Panc1 (cell line): ENCODE measurements around the gene PDXDC1. TPM values are rescaled to one million over a fixed set of nuclear protein-coding genes. Genes with fewer than 3 reads are reported as not detected.
A peak's percentile ranks its signal among the peaks of the same experiment; 100 is the strongest.
"Not testable (repeated sequence)": the region's sequence is repeated elsewhere in the genome, so short reads cannot be mapped to it uniquely, and the experiment has no call there.

ENCODE experiments used
- ATAC-seq: fragments of 200-7000 bp; cut with Tn5 transposase; 2 replicates; pipeline ENCODE4 v1.9.1; 2020; ENCODE audit warnings: mild to moderate bottlenecking, moderate library complexity
- BruUV-seq: library from RNA; stranded (reverse); fragments of 400-500 nt; replicated peaks from 2 replicates; lab custom pipeline; 2021; lab: Mats Ljungman, UMichigan
- CTCF ChIA-PET: fragments of 300-600 bp; sonication (Branson Sonifier 250); formaldehyde crosslinking; loops from one replicate; lab custom pipeline; 2022; ENCODE audit warnings: antibody characterized with exemption; lab: Charles Lee
- POLR2A ChIA-PET: fragments of 300-600 bp; sonication (Branson Sonifier 250); formaldehyde crosslinking; loops from one replicate; lab custom pipeline; 2022; ENCODE audit warnings: antibody characterized with exemption; lab: Charles Lee
- DNase-seq: peaks from one replicate; pipeline ENCODE4 v3.0.0-alpha.2; 2010; ENCODE audit warnings: low read depth, low spot score
- H3K27ac ChIP-seq: 2 replicates; pipeline ENCODE4 v1.5.1; 2011; ENCODE audit warnings: mild to moderate bottlenecking, low read length, inconsistent platforms
- H3K27me3 ChIP-seq: fragments of 200-500 bp; sonication (Bioruptor generic); 2 replicates; pipeline ENCODE4 v1.6.0; 2014; ENCODE audit warnings: low read length, inconsistent platforms; ENCODE audit not compliant: control insufficient read depth, insufficient read depth
- H3K36me3 ChIP-seq: fragments of 200-500 bp; sonication (Bioruptor generic); 2 replicates; pipeline ENCODE4 v1.5.1; 2014; ENCODE audit warnings: inconsistent platforms, mild to moderate bottlenecking, low read length, moderate library complexity; ENCODE audit not compliant: control insufficient read depth, insufficient read depth
- H3K4me1 ChIP-seq: 2 replicates; pipeline ENCODE4 v1.5.1; 2011; ENCODE audit warnings: inconsistent platforms, mild to moderate bottlenecking, low read length, moderate library complexity; ENCODE audit not compliant: control insufficient read depth, insufficient read depth
- H3K4me3 ChIP-seq, 2 experiments: 2 replicates each; pipeline ENCODE4 v1.5.1; 2011 to 2012; ENCODE audit warnings: low read depth in 2 of 2, low read length in 2 of 2, mild to moderate bottlenecking in 2 of 2, inconsistent platforms in 1 of 2, moderate library complexity in 1 of 2
- H3K9me3 ChIP-seq: fragments of 200-500 bp; sonication (Bioruptor generic); 2 replicates; pipeline ENCODE4 v1.5.1; 2014; ENCODE audit warnings: low read depth, mild to moderate bottlenecking, inconsistent platforms, low read length, moderate library complexity; ENCODE audit not compliant: control insufficient read depth, insufficient read depth
- in situ Hi-C: cut with HindIII; loops from 2 replicates; pipeline ENCODE4 v1.10.0; 2016; ENCODE audit warnings: low sequenced_read_pairs, low pct_unique_long_range_greater_than_20kb
- intact Hi-C: fragments of 100-400 bp; cut with micrococcal nuclease; formaldehyde crosslinking; loops from one replicate; pipeline ENCODE4 v1.10.0; 2022; ENCODE audit not compliant: unreplicated experiment
- total RNA-seq: library from RNA; stranded (reverse); gene quantifications from one replicate; pipeline ENCODE4 v1.2.1, GENCODE V29; 2021; ENCODE audit not compliant: unreplicated experiment

PDXDC1 gene
- total RNA-seq, 1 experiment from 2014 or later: 103 TPM

DNA sequence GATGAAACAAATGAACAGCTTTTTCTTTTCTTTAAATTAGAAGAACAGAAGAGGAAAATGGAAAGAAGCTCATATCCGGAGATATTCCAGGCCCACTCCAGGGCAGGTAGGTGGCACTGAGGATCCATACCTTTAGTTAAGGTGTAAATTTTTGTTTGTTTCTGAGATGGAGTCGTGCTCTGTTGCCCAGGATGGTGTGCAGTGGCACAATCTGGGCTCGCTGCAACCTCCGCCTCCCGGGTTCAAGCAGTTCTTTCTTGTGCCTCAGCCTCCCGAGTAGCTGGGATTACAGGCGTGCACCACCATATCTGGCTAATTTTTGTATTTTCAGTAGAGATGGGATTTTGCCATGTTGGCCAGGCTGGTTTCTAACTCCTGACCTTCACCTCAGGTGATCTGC lies 23.5 kb downstream of the PDXDC1 start:
- H3K9me3 ChIP-seq, DNase-seq, H3K36me3 ChIP-seq, H3K4me1 ChIP-seq, BruUV-seq, ATAC-seq, H3K27me3 ChIP-seq, intact Hi-C loops, POLR2A ChIA-PET, in situ Hi-C loops, H3K27ac ChIP-seq, CTCF ChIA-PET, H3K4me3 ChIP-seq: not testable (repeated sequence)

DNA sequence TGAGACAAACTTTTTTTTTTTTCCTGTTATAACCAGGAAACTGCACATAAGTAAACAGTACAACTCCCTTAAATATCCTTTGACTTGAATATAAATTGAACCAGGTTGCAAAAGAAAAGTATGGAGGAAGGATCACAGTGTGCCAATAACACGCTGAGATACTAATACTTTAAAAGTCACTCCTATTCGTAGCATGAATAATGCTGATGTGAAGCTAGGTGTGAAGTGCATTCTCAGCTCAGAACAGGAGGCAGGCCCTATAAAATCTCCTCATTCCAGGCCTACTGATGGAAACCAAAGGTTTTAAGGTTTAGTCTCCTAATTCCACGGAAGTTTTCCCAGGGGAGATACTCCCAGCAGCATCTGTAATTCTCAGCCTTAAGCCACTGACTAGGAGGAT lies 25.0 kb downstream of the PDXDC1 start:
- BruUV-seq: TSS peak; percentile 35
- H3K9me3 ChIP-seq, in situ Hi-C loops: not testable (repeated sequence)

DNA sequence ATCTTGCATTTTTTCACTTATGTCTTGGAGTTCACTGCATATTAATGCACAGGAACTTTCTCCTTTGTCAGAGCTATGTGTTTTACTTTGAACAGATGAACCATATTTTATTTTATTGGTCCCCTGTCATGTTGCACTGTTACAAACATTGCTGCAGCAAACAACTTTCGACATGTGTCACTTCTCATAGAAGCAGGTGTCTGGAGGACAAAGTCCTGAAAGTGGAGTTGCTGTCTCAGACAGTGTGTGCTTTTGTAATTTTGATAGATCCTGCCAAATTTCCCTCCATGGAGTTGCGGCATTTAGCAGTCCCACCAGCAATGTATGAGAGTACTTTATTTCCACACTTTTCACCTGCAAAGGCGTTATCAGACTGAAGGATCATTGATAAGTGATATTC lies 27.6 kb downstream of the PDXDC1 start:
- POLR2A ChIA-PET, ATAC-seq, DNase-seq, H3K9me3 ChIP-seq, H3K4me3 ChIP-seq, H3K27ac ChIP-seq, H3K36me3 ChIP-seq, intact Hi-C loops, H3K4me1 ChIP-seq, CTCF ChIA-PET, H3K27me3 ChIP-seq, in situ Hi-C loops: not testable (repeated sequence)
- BruUV-seq: TSS peak; percentile 4

More for the DNA sequence above, 25.0 kb downstream of the PDXDC1 start:
- ATAC-seq, intact Hi-C loops, H3K4me1 ChIP-seq, H3K4me3 ChIP-seq, H3K27me3 ChIP-seq, H3K27ac ChIP-seq, POLR2A ChIA-PET, CTCF ChIA-PET, H3K36me3 ChIP-seq, DNase-seq: not testable (repeated sequence)

DNA sequence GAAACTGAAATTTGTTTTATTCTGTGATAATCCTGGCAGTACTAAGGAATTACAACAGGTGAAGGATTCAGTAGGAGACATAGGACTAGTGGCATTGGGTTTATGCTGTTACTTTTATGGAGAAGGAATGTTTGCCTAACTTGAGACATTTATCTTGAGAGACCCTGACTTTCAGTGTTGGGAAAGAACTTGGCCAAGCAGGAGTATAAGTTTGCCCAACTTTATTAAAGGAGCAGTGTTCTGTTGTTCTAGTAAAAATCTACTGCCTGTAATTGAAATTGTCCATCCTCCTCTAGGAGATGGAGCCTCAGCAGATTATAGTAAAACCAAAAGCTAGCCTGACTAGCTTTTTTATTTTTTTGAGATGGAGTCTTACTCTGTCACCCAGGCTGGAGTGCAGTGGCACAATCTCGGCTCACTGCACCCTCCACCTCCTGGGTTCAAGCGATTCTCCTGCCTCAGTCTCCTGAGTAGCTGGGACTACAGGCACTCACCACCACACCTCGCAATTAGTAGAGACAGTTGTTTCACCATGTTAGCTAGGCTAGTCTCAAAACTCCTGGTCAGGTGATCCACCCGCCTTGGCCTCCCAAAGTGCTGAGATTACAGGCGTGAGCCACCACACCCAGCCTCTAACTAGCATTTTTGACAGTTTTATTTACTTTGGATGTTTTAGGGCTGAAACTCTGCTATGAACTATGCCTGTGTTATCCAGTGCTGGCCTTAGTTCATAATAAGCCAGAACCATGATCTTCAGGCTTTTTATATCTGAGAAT lies 30.7 kb downstream of the PDXDC1 start:
- H3K27me3 ChIP-seq, ATAC-seq, POLR2A ChIA-PET, DNase-seq, intact Hi-C loops, H3K36me3 ChIP-seq, H3K4me1 ChIP-seq, in situ Hi-C loops, BruUV-seq, H3K27ac ChIP-seq, H3K9me3 ChIP-seq, H3K4me3 ChIP-seq, CTCF ChIA-PET: not testable (repeated sequence)

DNA sequence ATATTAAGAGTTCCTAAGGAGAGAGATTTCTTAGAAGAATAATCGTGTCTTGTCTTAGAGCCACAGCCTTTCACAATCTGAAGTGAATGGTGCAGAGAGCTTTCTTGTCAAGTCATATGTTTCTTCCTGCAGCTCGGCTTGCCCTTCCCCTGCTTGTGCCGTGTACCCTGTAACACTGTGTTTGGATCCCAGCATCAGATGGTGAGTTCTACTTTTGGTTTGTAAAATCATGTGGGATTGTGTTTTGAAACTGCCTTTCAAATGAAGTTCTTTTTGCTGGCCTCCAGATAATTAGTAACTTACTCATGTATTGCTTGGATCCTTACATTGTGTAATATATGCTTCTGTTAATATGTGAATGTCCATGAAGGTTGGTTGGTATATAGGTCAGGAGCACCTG lies 33.8 kb downstream of the PDXDC1 start:
- CTCF ChIA-PET, H3K9me3 ChIP-seq, in situ Hi-C loops, intact Hi-C loops, H3K27ac ChIP-seq, BruUV-seq, ATAC-seq, H3K4me1 ChIP-seq, H3K4me3 ChIP-seq, H3K27me3 ChIP-seq, POLR2A ChIA-PET, DNase-seq: not testable (repeated sequence)
- H3K36me3 ChIP-seq: peaks cover 12% of the 10 kb centered on the region; the same call in 1 of the 2 replicates

DNA sequence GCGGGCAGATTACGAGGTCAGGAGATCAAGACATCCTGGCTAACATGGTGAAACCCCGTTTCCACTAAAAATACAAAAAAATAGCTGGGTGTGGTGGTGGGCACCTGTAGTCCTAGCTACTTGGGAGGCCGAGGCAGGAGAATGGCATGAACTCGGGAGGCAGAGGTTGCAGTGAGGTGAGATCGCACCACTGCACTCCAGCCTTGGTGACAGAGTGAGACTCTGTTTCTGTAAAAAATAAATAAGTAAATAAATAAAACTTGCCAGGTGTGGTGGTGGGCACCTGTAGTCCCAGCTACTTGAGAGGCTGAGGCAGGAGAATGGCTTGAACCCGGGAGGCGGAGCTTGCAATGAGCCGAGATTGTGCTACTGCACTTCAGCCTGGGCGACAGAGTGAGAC lies 38.1 kb downstream of the PDXDC1 start:
- ATAC-seq, H3K4me3 ChIP-seq, H3K4me1 ChIP-seq, H3K27ac ChIP-seq, H3K36me3 ChIP-seq, H3K9me3 ChIP-seq, DNase-seq, H3K27me3 ChIP-seq, CTCF ChIA-PET, intact Hi-C loops, POLR2A ChIA-PET, in situ Hi-C loops, BruUV-seq: not testable (repeated sequence)

DNA sequence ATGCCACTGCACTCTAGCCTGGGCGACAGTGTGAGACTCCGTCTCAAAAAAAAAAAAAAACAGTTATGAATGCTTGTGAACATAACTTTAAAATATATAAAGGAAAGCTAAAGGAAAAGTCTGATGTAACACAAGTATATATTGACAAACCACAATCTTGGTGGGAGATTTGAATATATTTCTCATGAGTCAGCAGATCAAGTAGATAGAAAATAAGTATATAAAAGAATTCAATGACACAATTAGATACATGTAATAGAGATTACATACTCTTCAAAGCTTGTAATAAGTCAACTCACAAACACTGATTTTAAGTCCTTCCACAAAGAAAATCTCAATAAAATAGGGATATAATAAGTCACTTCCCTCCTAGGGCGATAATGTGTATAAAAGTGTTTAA lies 40.8 kb downstream of the PDXDC1 start:
- H3K9me3 ChIP-seq, H3K4me1 ChIP-seq, CTCF ChIA-PET, DNase-seq, ATAC-seq, H3K4me3 ChIP-seq, POLR2A ChIA-PET, H3K27me3 ChIP-seq, BruUV-seq, in situ Hi-C loops, H3K27ac ChIP-seq, intact Hi-C loops: not testable (repeated sequence)
- peaks cover 11% of the 10 kb centered on the region for H3K36me3 ChIP-seq
